Activated CD4-positive, CD25-positive, alpha-beta regulatory T cell treated with anti-CD3 and anti-CD28 coated beads, Interleukin-2, amount 50 U/mL, for 24 hours (primary cell): ENCODE data around the gene HACD2.
"Not testable (repeated sequence)": the region's sequence is repeated elsewhere in the genome, so short reads cannot be mapped to it uniquely, and the experiment has no call there.

Experiments
- ATAC-seq, 2 donors: fragments of 150-1000 bp; cut with Tn5 transposase; one replicate each; pipeline ENCODE4 v1.10.0; 2021; ENCODE audit warnings: mild to moderate bottlenecking in 1 of 2, moderate library complexity in 1 of 2

HACD2 gene

DNA sequence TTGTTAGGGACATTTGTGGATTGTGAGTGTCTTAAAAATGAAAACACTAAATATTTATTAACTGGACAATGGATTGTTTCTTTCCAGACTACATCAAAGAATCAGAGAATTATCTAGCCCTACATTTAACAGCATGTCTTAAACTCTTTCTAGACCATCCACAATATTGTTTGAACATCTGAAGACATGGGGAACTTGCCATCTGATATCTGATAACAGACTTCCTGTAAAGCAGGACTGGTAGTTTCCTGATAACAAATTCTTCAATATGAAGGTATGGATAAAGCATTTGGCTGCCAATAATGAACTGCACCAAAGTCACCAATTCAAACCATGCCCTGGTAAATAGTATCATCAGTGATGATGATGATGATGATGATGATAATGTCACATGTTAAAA is 26.2 kb upstream of the HACD2 start:
- no peak for ATAC-seq

DNA sequence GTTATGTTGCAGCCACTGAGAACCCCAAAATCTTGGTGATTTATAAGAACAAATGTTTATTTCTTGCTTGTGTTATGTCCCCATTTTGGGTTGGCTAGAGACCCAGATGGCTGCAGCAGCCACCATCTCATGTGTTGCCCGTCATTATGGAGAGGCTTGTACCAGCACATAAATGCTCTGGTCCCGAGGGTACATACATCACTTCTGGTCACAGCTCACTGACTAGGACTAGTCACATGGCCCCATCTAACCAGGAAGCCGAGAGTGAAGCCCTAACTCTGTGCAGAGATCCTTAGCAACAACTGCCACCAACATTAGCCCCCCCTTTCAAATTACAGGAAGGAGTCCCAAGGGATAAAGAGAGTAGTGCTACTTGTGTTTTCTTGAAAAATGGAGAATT is 25.5 kb upstream of the HACD2 start:
- ATAC-seq, result no peak

GRCh38 chr3:123609063-123609462 is 24.2 kb upstream of the HACD2 start:
- no peak for ATAC-seq

DNA sequence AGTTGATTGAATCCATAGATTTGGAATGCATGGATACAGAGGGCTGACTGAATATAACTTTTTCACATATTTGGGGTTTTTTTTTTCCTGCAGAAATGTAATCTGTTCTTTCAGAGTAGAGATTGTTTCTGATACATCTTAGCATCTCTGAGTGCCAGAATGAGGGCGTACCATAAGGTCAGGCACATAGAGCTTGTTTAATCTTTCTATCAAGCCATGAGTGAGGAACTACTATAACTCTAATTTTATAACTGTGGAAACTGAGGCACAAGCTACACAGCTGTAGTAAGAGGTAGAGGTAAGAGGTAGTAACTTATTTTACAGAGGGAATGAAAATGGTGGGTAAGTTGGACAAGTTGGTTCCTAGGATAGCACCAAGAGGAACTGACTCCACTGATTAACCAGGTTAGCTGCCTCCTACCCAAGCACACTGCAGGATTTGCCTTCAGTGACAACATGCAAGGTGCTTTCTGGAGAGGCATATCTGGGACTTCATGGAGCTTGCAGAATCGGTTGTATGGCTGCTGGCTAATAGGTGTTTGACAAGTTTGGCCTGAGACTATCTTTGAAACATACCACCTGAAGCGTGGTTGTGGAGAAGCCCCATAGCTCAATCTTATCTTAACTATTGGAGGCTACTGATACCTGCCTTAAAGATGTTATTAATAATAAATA is 23.5 kb upstream of the HACD2 start:
- ATAC-seq, result no peak

GRCh38 chr3:123606527-123606926 is 21.7 kb upstream of the HACD2 start:
- no peak for ATAC-seq

DNA sequence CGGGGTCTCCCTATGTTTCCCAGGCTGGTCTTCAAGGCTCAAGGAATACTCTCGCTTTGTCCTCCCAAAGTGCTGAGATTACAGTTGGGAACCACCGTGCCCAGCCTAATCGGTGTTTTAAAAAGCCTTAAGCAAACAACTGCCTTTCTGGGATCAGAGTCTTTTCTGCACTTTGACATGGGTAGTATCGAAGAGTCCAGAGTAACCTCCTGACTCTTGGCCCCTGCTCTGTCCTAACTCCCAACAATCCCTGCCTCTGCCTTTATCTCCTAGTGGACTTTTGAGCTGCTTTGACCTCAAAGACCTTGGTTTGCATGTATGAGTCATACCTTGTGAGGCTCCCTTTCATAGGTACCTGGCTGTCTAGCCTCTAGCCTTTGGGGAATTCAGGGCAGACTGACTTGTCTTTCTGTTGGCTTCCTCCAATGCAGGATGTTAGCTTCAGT is 21.0 kb upstream of the HACD2 start:
- no peak for ATAC-seq

DNA sequence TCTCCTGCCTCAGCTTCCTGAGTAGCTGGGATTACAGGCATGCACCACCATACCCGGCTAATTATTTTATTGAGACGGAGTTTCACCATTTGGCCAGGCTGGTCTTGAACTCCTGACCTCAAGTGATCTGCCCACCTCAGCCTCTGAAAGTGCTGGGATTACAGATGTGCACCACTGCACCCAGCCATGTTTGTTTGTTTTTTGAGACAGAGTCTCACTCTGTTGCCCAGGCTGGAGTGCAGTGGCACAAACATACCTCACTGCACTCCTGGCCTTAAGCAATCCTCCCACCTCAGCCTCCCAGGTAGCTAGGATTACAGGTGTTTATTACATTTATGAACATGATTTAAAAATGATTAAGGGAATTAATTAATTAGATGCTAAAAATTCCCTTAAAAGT is 18.3 kb upstream of the HACD2 start:
- not testable (repeated sequence) for ATAC-seq

- ATAC-seq, result no peak
Measured at GRCh38 chr3:123602325-123602724, 17.5 kb upstream of the HACD2 start.

DNA sequence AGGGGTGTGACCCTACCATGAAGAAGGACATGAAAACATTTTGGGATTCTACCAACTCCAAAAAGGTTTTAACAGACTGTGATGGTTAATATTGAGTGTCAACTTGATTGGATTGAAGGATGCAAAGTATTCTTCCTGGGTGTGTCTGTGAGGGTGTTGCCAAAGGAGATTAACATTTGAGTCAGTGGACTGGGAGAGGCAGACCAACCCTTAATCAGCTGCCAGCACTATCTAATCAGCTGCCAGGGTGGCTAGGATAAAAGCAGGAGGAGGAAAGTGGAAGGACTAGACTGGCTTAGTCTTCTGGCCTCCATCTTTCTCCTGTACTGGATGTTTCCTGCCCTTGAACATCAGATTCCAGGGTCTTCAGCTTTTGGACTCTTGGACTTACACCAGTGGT is 16.0 kb upstream of the HACD2 start:
- ATAC-seq, result not testable (repeated sequence)

- no peak for ATAC-seq
Measured at GRCh38 chr3:123597561-123597960, 12.7 kb upstream of the HACD2 start.

DNA sequence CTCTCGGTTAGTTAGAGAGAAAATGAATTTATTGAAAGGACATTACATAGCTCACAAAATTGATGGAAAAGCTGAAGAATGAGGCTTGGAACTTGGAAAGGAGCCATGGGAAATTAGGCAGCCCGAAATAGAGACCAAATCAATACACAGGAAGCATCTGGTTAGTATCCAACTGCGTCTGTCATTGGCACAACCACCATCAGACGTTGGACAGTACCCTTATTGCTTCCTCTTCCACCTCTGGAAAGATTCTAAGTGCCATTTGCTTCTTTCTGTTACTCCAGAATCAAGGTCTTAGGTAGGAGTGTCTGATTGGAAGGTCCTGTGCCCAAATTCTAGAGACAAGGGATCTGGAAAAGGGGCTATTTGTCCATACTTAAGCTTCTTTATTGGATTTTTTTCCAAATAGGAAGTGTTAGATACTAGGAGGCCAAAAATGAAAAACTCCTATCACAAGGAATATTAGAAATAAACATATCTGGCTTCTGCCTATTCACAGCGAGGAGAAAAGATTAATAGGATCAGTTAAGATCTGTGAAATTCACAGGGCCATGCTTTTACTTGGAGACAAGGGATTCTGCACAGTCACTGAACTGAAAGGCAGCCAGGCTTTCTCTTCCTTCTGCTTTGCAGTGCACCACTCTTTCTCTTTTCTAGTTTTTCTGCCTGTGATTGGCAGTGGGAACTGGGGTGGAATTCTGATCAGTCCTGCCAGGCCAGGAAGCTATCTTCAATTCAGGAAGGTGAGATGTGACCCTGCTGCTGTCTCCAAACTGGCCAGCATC is 10.7 kb upstream of the HACD2 start:
- ATAC-seq, result no peak

GRCh38 chr3:123593381-123593780 is 8.5 kb upstream of the HACD2 start:
- ATAC-seq, result no peak

GRCh38 chr3:123590685-123591450 is 6.0 kb upstream of the HACD2 start:
- no peak for ATAC-seq

GRCh38 chr3:123587401-123587800 is 2.5 kb upstream of the HACD2 start:
- ATAC-seq, result no peak

DNA sequence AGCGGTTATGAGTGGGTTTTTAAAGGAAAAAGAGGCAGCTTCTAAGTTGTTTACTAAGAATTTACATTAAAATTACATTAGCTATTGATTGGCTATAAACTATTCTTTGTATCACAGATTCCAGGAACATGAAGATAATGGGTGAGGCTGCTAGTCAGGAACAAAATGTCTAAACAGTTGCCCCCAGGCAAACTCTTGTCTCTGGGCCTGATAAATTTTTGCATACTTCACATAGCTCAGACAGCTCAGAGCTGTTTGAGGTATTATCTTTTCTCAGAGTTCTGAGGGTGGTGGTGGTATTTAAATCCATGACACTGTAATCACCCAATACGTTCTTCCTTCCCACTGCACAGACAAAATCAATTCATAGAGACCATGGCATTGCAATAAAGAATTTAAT is 2.1 kb upstream of the HACD2 start:
- no peak for ATAC-seq

DNA sequence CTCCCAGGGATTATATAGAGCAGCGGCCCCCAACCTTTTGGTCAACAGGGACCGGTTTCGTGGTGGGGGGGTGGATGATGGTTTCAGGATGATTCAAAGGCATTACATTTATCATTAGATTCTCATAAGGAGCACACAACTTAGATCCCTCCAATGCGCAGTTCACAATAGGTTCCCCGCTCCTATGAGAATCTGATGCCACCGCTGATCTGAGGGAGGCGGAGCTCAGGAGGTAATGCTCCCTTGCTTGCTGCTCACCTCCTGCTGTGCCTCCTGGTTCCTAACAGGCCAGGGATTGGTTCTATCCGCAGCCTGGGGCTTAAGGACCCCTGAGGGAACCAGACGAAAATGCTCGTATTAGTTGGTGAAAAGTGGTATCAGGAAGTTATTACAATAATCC is 1.3 kb upstream of the HACD2 start:
- no peak for ATAC-seq

- peak; percentile 18 to 25 for ATAC-seq
Measured at GRCh38 chr3:123584284-123584987, 417 bp downstream of the HACD2 start.

- ATAC-seq, result no peak
Measured at GRCh38 chr3:123583561-123583960, 1.3 kb downstream of the HACD2 start.

DNA sequence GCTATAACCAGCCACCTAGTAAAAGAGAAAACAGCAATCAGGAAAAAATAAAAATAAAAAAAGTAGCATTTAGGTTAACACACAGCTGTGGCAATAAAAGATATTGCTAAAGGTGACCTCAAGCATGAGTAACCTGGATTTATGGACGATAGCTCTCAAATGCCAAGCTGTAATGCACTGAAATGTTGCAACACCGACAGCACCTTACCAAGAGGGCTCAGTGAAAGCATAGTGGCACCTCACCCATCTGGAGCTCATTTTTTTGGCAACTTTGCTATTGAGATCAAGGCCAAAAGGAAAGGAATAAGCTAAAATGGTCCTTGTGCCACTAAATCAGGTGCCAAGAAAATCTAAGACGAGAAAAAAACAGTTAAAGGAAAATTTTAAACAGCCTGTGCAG is 2.5 kb downstream of the HACD2 start:
- no peak for ATAC-seq

- ATAC-seq, result peak; percentile 51 to 53
Measured at GRCh38 chr3:123576122-123576521, 8.7 kb downstream of the HACD2 start.

GRCh38 chr3:123571973-123572365 is 12.9 kb downstream of the HACD2 start:
- ATAC-seq, result no peak

DNA sequence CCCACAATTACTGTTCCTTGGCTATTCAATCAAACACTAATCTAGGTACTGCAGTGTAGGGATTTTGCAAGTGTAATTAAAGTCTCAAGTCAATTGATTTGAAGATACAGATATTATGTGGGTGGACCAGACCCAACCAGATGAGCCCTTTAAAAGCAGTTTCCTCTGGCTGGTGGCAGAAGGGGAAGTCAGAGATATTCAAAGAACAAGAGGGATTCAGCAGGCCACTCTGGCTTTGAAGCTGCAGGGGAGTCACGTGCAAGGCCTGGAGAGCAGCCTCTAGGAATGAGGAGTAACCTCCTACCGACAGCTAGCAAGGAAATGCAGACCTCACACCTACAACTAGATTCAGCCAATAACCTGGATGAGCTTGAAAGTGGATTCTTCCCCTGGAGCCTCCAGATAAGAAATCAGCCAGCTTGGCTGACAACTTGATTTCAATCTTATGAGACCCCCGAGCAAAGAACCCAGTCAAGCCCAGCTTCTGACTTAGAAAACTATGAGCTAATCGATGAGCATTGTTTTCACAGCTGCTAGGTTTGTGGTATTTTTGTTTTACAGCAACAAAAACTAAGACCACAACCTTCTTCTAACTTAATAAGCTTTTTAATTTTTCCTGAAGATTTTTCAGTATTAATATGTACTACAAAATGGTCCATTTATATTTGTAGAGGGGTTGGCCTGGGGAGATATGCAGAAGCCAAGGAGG is 13.4 kb downstream of the HACD2 start:
- ATAC-seq, result no peak
